ENCODE data around the gene PSG2.
"Not testable (repeated sequence)": the region's sequence is repeated elsewhere in the genome, so short reads cannot be mapped to it uniquely, and the experiment has no call there.

The PSG2 gene

DNA sequence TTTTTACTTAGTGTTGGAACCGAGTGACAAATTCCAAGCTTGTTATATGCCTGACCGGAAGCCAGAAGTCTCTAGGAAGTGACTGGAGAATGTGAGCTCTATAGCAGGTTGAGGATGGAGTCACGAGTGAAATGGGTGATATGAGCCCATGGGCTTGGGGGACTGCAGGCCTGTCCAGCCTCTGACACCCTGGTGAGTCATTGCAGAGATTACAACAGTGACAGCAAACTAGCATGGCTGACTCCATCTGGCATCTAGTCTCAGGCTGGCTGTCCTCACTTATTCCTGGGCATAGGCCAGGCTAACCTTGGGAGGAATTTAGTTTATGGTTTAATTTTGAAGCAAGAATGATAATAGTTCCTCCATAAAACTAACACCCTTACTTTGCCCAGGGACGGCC is 4.6 kb downstream of the PSG2 start:
- peak; percentile 3 for DNase-seq

DNA sequence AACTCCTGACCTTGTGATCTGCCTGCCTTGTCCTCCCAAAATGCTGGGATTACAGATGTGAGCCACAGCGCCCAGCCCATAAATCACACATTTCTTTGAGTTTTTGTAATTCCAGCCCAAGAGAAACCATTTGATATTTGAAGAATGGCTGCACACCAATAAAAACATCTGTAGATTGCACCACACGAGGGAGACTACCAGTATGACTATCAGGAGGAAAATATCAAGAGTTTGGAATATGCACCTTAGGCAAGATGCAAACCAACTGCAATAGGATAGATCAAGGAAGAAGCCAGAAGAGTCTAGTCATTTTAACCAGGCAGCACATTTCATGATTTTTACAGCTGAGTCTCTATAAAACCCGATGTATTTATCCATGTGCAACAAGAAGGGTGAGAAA is 20.1 kb downstream of the PSG2 start:
- DNase-seq: not testable (repeated sequence)

DNA sequence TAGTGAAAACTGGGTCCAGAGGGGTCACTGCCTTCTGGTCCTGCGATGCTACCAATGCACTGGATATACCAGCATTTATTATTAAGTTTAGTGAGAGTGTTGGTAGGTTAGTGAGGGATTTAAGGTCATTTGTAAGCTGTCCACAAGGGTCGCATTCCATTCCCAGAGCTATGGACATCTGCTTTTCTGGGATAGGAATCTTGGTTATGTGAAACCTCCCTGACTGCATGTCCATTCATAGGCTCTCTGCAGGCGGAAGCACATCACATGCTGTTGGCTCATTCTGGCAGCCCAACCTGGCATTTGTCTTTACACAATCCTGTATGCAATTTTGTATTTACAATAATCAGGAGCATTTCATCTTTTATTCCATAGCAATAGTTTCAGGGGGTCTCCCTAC is 21.2 kb downstream of the PSG2 start:
- not testable (repeated sequence) for DNase-seq

DNA sequence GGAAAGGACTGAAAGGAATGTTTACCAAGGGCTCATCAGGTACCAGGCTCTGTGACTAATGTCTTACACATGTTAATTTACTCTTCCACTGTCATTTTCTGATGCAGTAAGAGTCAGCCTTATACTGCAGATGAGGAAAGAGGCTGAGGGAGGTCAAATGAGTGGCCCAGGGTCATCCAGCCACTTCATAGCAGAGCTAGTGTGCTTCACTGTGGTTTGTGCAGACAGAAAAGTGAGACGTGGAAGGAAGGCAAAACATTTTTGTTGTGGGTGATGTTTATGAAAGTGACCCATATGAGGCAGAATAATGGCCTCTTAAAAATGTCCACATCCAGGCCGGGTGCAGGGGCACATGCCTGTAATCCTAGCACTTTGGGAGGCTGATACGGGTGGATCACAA is 22.2 kb downstream of the PSG2 start:
- not testable (repeated sequence) for DNase-seq

GRCh38 chr19:43059482-43059881 is 23.0 kb downstream of the PSG2 start:
- not testable (repeated sequence) for DNase-seq

GRCh38 chr19:43058440-43058839 is 24.1 kb downstream of the PSG2 start:
- not testable (repeated sequence) for DNase-seq

GRCh38 chr19:43047966-43048365 is 34.5 kb downstream of the PSG2 start:
- not testable (repeated sequence) for DNase-seq

DNA sequence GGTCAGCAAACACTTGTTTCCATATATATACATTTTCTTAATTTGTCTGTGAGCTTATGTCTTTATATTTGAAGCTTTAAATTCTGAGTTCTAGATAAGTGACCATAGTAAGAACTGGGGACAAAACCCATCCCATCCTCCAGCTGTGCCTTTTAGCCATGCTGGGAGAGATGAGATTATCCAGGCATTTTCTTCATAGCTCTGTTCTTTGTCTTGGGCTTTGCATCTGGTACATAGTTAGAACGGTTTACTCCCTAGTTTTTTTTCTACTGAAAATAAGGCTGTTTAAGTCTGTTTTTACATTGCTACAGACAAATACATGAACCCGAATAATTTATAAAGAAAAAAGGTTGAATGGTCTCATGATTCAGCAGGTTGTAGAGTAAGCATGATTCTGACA is 35.9 kb downstream of the PSG2 start:
- DNase-seq: not testable (repeated sequence)

- not testable (repeated sequence) for DNase-seq
Observed at GRCh38 chr19:43043492-43044180, 38.9 kb downstream of the PSG2 start.

DNA sequence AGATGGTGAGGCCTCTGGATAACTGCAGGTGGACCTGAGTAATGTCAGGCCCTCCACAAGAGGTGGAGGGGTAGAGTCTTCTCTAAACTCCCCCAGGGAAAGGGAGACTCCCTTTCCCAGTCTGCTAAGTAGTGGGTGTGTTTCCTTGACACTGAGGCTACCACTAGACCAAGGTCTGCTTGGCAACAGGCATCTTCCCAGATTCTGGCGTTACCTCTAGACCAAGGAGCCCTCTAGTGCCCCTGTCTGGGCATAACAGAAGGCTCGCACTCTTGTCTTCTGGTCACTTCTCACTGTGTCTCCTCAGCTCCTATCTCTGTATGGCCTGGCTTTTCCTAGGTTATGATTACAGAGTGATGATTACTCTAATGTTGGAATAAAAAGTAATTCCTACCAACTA is 50.9 kb downstream of the PSG2 start:
- DNase-seq: peak; percentile 0

- no peak for DNase-seq
Observed at GRCh38 chr19:43028866-43029265, 53.6 kb downstream of the PSG2 start.

DNA sequence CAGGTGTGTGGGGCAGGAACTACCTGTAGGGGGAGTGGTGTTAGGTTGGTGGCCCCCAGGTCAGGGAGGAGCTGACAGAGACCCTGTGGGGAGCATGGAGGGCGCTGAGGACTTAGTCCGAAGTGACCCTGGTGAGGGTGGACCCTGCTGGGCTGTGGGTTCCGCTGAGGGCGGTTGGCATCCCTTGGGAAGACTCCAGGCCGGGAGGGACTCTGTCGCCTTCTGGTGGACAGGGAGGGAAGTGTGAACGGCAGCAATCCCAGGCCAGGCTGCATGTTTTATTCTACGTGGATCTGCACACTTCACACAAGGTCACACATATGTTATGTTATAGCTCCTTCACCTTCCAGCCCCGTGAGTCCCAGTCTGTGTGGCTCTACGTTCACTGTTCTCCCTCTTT is 54.5 kb downstream of the PSG2 start:
- DNase-seq: not testable (repeated sequence)

GRCh38 chr19:43027061-43027460 is 55.4 kb downstream of the PSG2 start:
- not testable (repeated sequence) for DNase-seq

DNA sequence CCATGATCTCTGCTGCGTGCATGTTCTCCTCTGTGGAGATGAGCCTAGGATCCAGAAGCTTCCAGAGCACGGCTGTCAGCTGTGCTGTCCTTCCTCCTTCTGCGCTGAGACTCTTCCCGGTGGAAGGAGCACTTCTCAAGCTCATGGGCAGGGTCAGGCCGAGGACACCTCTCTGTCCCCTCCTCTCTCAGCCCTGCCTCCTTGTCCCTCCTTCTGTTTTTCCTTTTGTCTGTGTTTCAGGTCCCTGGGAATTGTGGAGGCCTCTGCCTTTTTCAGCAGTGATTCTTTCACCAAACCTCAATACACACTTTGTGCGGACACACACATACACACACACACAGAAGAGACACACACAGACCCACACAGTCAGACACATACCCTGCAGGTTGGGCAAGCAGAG is 56.1 kb downstream of the PSG2 start, which contains the start of gene PSG11:
PSG11 (minus strand) TSS at position 101 of the 400 bp plus-strand sequence; CDS start at position 4, 97 bp downstream.
- DNase-seq: not testable (repeated sequence)

GRCh38 chr19:43022098-43022497 is 60.4 kb downstream of the PSG2 start:
- peak; percentile 11 for DNase-seq

DNA sequence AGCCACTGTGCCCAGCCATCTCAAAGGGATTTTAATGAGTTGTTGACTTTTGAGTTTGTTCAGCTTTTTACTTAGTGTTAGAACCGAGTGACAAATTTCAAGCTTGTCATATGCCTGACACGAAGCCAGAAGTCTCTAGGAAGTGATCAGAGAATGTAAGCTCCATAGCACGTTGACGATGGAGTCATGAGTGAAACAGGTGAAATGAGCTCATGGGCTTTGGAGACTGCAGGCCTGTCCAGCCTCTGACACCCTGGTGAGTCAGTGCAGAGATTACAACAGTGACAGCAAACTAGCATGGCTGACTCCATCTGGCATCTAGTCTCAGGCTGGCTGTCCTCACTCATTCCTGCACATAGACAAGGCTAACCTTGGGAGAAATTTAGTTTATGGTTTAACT is 60.9 kb downstream of the PSG2 start:
- DNase-seq: peak; percentile 1

DNA sequence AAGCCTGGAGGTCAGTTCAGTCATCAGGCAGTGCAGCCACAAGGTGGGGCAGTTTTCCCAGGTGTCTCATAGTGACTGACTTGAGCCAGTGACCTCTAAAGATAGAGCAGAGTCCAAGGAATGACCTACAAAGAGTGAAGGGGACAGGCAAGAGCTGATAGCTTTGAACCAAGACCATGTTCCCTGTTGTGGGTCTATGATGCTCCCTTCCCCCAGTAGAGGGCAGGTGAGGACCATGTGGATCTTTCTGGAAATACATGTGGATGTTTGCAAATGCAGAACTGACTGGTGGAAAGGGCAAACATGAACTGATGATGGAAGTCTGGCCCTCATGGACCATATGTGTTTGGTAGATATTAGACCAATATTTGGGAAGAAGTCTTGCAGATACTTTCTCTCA is 62.9 kb downstream of the PSG2 start:
- DNase-seq: peak; percentile 4
